Prostate gland (tissue), 2 donors: ENCODE data around the gene GNA14. TPM values are rescaled to one million over a fixed set of nuclear protein-coding genes. Genes with fewer than 3 reads are reported as not detected.

Experiments
- DNase-seq: peaks from one replicate; pipeline ENCODE4 v3.0.0-alpha.2; 2019; ENCODE audit warnings: low spot score
- H3K27ac ChIP-seq, 2 donors: fragments of 200-600 bp; sonication (generic); 2 replicates each; pipeline ENCODE4 v1.5.1; 2017 to 2019
- H3K27me3 ChIP-seq: fragments of 200-600 bp; sonication (generic); replicated peaks from 2 replicates; pipeline ENCODE4 v1.5.1; 2019; ENCODE audit not compliant: insufficient read depth
- H3K36me3 ChIP-seq, 2 donors: fragments of 200-600 bp; sonication (generic); 1 replicate in 1 of 2; 2 replicates in 1 of 2; pipeline versions ENCODE4 v1.5.1 to v1.8.1; 2017 to 2019
- H3K4me1 ChIP-seq: fragments of 200-600 bp; sonication (generic); replicated peaks from 2 replicates; pipeline ENCODE4 v1.5.1; 2019
- H3K4me3 ChIP-seq, 2 donors: fragments of 200-600 bp; sonication (generic); 2 replicates each; pipeline ENCODE4 v1.5.1; 2017 to 2019
- H3K9me3 ChIP-seq: fragments of 200-600 bp; sonication (generic); 2 replicates; pipeline ENCODE4 v1.5.1; 2017
- CTCF ChIP-seq, 4 experiments: fragments of 200-600 bp in 2 of 4; fragments of 450-650 bp in 2 of 4; sonication (generic) in 2 of 4; IDR thresholded peaks; 1 replicate in 3 of 4; 2 replicates in 1 of 4; pipeline ENCODE4 v1.5.1; 2016 to 2019; ENCODE audit warnings: antibody characterized with exemption in 4 of 4, mild to moderate bottlenecking in 2 of 4, moderate library complexity in 2 of 4
- POLR2A ChIP-seq: fragments of 450-650 bp; IDR thresholded peaks from one replicate; pipeline ENCODE4 v1.6.1; 2016; ENCODE audit warnings: antibody characterized with exemption, mild to moderate bottlenecking
- POLR2AphosphoS5 ChIP-seq: sonication (generic); formaldehyde crosslinking; IDR thresholded peaks from one replicate; pipeline ENCODE4 v1.6.1; 2017; ENCODE audit warnings: antibody characterized with exemption
- WGBS: methylation state at CpG from one replicate; pipeline ENCODE4 v1.1.5; 2018; 5-methylcytosine and 5-hydroxymethylcytosine counted together
- intact Hi-C: fragments of 100-400 bp; cut with DNase I; formaldehyde crosslinking; loops from one replicate; pipeline ENCODE4 v1.14.2; 2022
- total RNA-seq, 2 donors: library from RNA; depleted of rRNA; stranded (reverse); fragments of >200 nt; gene quantifications; one replicate each; pipeline ENCODE4 v1.1.0, GENCODE V29; 2016

GNA14 gene
- total RNA-seq, 2 donors from 2014 or later: 2.4 to 5.5 TPM

- TF ChIP-seq CTCF (IDR thresholded peaks at IDR 0.05) (no peak), POLR2AphosphoS5 (no peak), POLR2A (no peak)
- no peak overlapping the region for H3K4me3 ChIP-seq
- DNase-seq: no peak
- H3K9me3 ChIP-seq: no peaks in the 10 kb centered on the region
- H3K27me3 ChIP-seq: no peaks in the 10 kb centered on the region
- 74% methylated on average over 10 of the region's 10 CpGs for WGBS
- no peaks in the 10 kb centered on the region for H3K4me1 ChIP-seq
- peak overlapping the region in 1 of 2 donors; percentile 21 for H3K27ac ChIP-seq
- intact Hi-C loops: loop anchor here (5.0 kb wide), 2 partner anchors 33 to 358 kb away; partner anchors contain the start of gene GNAQ
- H3K36me3 ChIP-seq: no peaks in the 10 kb centered on the region
Observed at GRCh38 chr9:77673941-77674791, 26.0 kb upstream of the GNA14 start.

GRCh38 chr9:77672183-77672582 is 24.1 kb upstream of the GNA14 start:
- no peak overlapping the region for H3K27ac ChIP-seq
- WGBS: 41% methylated on average over 4 of the region's 4 CpGs
- no peak overlapping the region for H3K4me3 ChIP-seq
- H3K36me3 ChIP-seq: no peaks in the 10 kb centered on the region
- H3K27me3 ChIP-seq: no peaks in the 10 kb centered on the region
- no peak for TF ChIP-seq CTCF (IDR thresholded peaks at IDR 0.05)
- TF ChIP-seq POLR2A: no peak
- TF ChIP-seq POLR2AphosphoS5: no peak
- no peaks in the 10 kb centered on the region for H3K9me3 ChIP-seq
- no peaks in the 10 kb centered on the region for H3K4me1 ChIP-seq
- DNase-seq: no peak
- intact Hi-C loops: loop anchor here (5.0 kb wide), 2 partner anchors 35 to 360 kb away; partner anchors contain the start of gene GNAQ

GRCh38 chr9:77667151-77667550 is 19.0 kb upstream of the GNA14 start:
- H3K27me3 ChIP-seq: no peaks in the 10 kb centered on the region
- no peaks in the 10 kb centered on the region for H3K36me3 ChIP-seq
- 47% methylated on average over 1 of the region's 1 CpG for WGBS
- no peaks in the 10 kb centered on the region for H3K9me3 ChIP-seq
- H3K4me3 ChIP-seq: no peak overlapping the region
- no peaks in the 10 kb centered on the region for H3K4me1 ChIP-seq
- DNase-seq: no peak
- H3K27ac ChIP-seq: no peak overlapping the region
- TF ChIP-seq CTCF (IDR thresholded peaks at IDR 0.05) (no peak), POLR2A (no peak), POLR2AphosphoS5 (no peak)
- intact Hi-C loops: no loop called here

- no peaks in the 10 kb centered on the region for H3K27me3 ChIP-seq
- WGBS: 10% methylated on average over 5 of the region's 5 CpGs
- TF ChIP-seq CTCF (IDR thresholded peaks at IDR 0.05) (no peak), POLR2A (no peak), POLR2AphosphoS5 (peak; percentile 87)
- intact Hi-C loops: loop anchor here (5.0 kb wide), 1 partner anchor 84 kb away; no protein-coding TSS in a partner anchor
- no peaks in the 10 kb centered on the region for H3K9me3 ChIP-seq
- DNase-seq: peak; percentile 81
- H3K4me1 ChIP-seq: no peaks in the 10 kb centered on the region
- no peak overlapping the region for H3K4me3 ChIP-seq
- peak overlapping the region; percentile 7 to 36 for H3K27ac ChIP-seq
- no peaks in the 10 kb centered on the region for H3K36me3 ChIP-seq
Observed at GRCh38 chr9:77663754-77664153, 15.6 kb upstream of the GNA14 start.
